ENCODE results near the gene SLC41A3. TPM values are rescaled to one million over a fixed set of nuclear protein-coding genes. Genes with fewer than 3 reads are reported as not detected.
A peak's percentile ranks its signal among the peaks of the same experiment; 100 is the strongest.

The SLC41A3 gene
- total RNA-seq, 1 donor from 2014 or later, result 38.6 TPM

- Mint-ChIP-seq H3K4me3 (ENCODE audit: unreplicated experiment) (peak overlapping the region; percentile 32), H3K27ac (ENCODE audit: unreplicated experiment) (peak overlapping the region; percentile 28), H3K9me3 (ENCODE audit: unreplicated experiment) (peaks cover 2% of the 10 kb centered on the region), H3K4me1 (ENCODE audit: low read depth, unreplicated experiment) (peaks cover 17% of the 10 kb centered on the region), H3K27me3 (ENCODE audit: unreplicated experiment) (no peaks in the 10 kb centered on the region), H3K36me3 (ENCODE audit: unreplicated experiment) (peaks cover 13% of the 10 kb centered on the region)
- TF ChIP-seq CTCF (IDR thresholded peaks at IDR 0.05; ENCODE audit: partially characterized antibody, unreplicated experiment), result no peak
- DNase-seq, result no peak
These were observed 70.2 kb downstream of the SLC41A3 start for GRCh38 chr3:126013751-126014156.

DNA sequence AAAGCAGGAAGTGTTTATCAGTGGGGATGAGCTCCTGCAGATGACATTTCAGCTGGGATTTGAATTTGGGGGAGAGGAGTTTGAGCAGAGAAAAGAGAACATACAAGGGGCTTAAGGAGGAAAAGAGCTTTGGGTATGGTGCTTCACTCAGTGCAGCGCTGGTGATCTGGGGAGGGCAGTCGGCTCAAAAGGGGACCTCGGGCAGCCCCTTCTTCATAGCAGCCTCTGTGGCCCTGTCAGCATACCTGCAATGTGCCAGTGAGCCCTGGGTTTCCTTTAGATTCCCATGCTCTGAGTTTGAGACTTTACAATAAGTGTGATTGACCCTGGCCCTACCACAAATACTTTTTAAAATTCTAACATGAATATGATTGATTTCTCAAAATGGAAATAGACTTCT lies 74.7 kb downstream of the SLC41A3 start:
- Mint-ChIP-seq H3K9me3 (ENCODE audit: unreplicated experiment) (no peaks in the 10 kb centered on the region), H3K4me3 (ENCODE audit: unreplicated experiment) (no peak overlapping the region), H3K36me3 (ENCODE audit: unreplicated experiment) (peaks cover 18% of the 10 kb centered on the region), H3K27ac (ENCODE audit: unreplicated experiment) (no peak overlapping the region), H3K27me3 (ENCODE audit: unreplicated experiment) (no peaks in the 10 kb centered on the region), H3K4me1 (ENCODE audit: low read depth, unreplicated experiment) (peaks cover 11% of the 10 kb centered on the region)
- DNase-seq, result no peak
- no peak for TF ChIP-seq CTCF (IDR thresholded peaks at IDR 0.05; ENCODE audit: partially characterized antibody, unreplicated experiment)

DNA sequence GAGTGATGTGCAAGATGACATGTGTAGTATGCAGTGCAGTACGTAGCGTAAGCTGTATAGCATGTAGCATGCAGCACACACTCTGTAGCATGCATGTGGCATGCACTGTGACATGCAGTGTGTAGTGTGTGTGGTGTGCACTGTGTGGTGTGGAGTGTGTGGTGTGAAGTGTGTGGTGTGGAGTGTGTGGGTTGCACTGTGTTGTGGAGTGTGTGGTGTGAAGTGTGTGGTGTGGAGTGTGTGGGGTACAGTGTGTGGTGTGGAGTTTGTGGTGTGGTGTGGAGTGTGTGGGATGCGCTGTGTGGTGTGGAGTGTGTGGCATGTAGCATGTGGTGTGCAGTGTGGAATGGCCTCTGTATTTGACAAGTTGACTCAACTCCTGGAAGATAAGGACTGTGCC lies 75.7 kb downstream of the SLC41A3 start:
- Mint-ChIP-seq H3K27ac (ENCODE audit: unreplicated experiment) (no peak overlapping the region), H3K27me3 (ENCODE audit: unreplicated experiment) (no peaks in the 10 kb centered on the region), H3K4me1 (ENCODE audit: low read depth, unreplicated experiment) (peaks cover 2% of the 10 kb centered on the region), H3K36me3 (ENCODE audit: unreplicated experiment) (peaks cover 18% of the 10 kb centered on the region), H3K4me3 (ENCODE audit: unreplicated experiment) (no peak overlapping the region), H3K9me3 (ENCODE audit: unreplicated experiment) (no peaks in the 10 kb centered on the region)
- DNase-seq, result no peak
- no peak for TF ChIP-seq CTCF (IDR thresholded peaks at IDR 0.05; ENCODE audit: partially characterized antibody, unreplicated experiment)

DNA sequence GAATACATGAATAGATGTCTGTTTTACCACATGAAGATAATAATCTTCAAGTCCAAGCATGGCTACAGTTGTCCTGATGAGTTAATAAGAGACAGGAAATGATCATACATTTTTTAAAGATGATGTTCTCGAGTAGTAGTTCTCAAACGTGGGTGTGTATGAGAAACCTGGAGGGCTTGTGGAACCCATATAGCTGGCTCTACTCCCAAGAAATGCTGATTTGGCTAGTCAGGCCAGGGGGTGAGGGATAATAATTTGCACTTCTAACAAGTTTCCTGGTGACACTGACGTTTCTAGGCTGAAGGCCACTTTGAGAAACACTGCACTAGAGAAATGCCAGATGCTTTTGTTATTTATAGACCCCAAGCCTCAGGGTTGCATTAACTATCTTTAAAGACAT lies 78.0 kb downstream of the SLC41A3 start:
- Mint-ChIP-seq H3K4me3 (ENCODE audit: unreplicated experiment) (no peak overlapping the region), H3K4me1 (ENCODE audit: low read depth, unreplicated experiment) (peaks cover 2% of the 10 kb centered on the region), H3K27ac (ENCODE audit: unreplicated experiment) (no peak overlapping the region), H3K27me3 (ENCODE audit: unreplicated experiment) (peaks cover 2% of the 10 kb centered on the region), H3K36me3 (ENCODE audit: unreplicated experiment) (peaks cover 20% of the 10 kb centered on the region), H3K9me3 (ENCODE audit: unreplicated experiment) (peaks cover 6% of the 10 kb centered on the region)
- no peak for TF ChIP-seq CTCF (IDR thresholded peaks at IDR 0.05; ENCODE audit: partially characterized antibody, unreplicated experiment)
- no peak for DNase-seq

DNA sequence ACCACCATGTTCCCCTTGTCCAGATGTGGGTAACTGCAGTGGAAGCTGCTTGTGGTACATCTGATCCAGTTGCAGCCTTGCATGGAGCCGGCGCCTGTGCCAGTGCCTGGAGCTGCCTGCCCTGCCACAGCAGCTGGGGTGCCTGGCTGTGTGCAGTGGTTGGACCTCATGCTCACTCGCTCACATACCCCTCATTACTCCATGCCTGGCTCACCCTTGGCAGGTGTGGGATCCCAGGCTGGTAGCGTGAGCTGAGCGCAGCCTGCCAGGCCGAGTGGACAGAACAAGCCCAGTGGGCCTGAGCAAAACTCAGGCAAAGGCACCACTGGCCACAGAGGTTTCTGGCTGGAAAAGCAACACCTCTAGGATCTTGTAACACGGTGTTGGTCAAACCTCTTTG lies 79.2 kb downstream of the SLC41A3 start:
- no peak for TF ChIP-seq CTCF (IDR thresholded peaks at IDR 0.05; ENCODE audit: partially characterized antibody, unreplicated experiment)
- Mint-ChIP-seq H3K4me3 (ENCODE audit: unreplicated experiment) (no peak overlapping the region), H3K27me3 (ENCODE audit: unreplicated experiment) (peaks cover 2% of the 10 kb centered on the region), H3K4me1 (ENCODE audit: low read depth, unreplicated experiment) (peaks cover 2% of the 10 kb centered on the region), H3K36me3 (ENCODE audit: unreplicated experiment) (peaks cover 24% of the 10 kb centered on the region), H3K27ac (ENCODE audit: unreplicated experiment) (no peak overlapping the region), H3K9me3 (ENCODE audit: unreplicated experiment) (peaks cover 7% of the 10 kb centered on the region)
- no peak for DNase-seq

All from glutamatergic neuron (in vitro differentiated cells).